K562 (cell line): ENCODE results near the gene ZNF112. TPM values are rescaled to one million over a fixed set of nuclear protein-coding genes. Genes with fewer than 3 reads are reported as not detected.

Source experiments
- ATAC-seq: fragments of 200-7000 bp; cut with Tn5 transposase; 3 replicates; pipeline ENCODE4 v1.9.1; 2020; ENCODE audit warnings: moderate library complexity
- BruUV-seq: library from RNA; stranded (reverse); fragments of 400-500 nt; replicated peaks from 2 replicates; lab custom pipeline; 2021; lab: Mats Ljungman, UMichigan
- CTCF ChIA-PET: fragments of 300-600 bp; formaldehyde crosslinking; extraction: SDS; loops from one replicate; lab custom pipeline; 2021; ENCODE audit warnings: low intra/inter-chr PET ratio; lab: Yijun Ruan, JAX
- POLR2A ChIA-PET: fragments of 300-600, 350-650 bp; sonication (Branson Sonifier 250); formaldehyde crosslinking; extraction: SDS; loops from one replicate; lab custom pipeline; 2021; ENCODE audit warnings: antibody characterized with exemption, inconsistent platforms; lab: Yijun Ruan, JAX
- DNase-seq, 4 experiments: peaks; one replicate each; pipeline versions ENCODE4 v3.0.0 to v3.0.0-alpha.2; 2011 to 2018; ENCODE audit warnings: low spot score in 3 of 4, mixed read lengths in 3 of 4; ENCODE audit errors: extremely low read depth in 1 of 4
- FAIRE-seq: peaks from 2 replicates; lab custom pipeline; 2011; peaks lifted over from hg19 to GRCh38; lab: Jason Lieb, UNC
- H2AFZ ChIP-seq: 2 replicates; pipeline ENCODE4 v1.6.0; 2011; ENCODE audit warnings: low read depth, low read length, control low read depth, inconsistent platforms
- H3K27ac ChIP-seq: fragments of 200-600 bp; 3 replicates; pipeline ENCODE4 v1.8.0; 2011; ENCODE audit warnings: low read depth, mild to moderate bottlenecking, control low read depth, inconsistent platforms, low read length, moderate library complexity, mixed read lengths; ENCODE audit errors: extremely low read depth
- H3K27me3 ChIP-seq, 2 experiments: fragments of 300-600 bp in 1 of 2; 2 replicates in 1 of 2; 3 replicates in 1 of 2; pipeline versions ENCODE4 v1.6.0 to v1.8.0; 2011; ENCODE audit warnings: inconsistent platforms in 2 of 2, low read length in 2 of 2, mild to moderate bottlenecking in 1 of 2, mixed read lengths in 1 of 2, moderate library complexity in 1 of 2; ENCODE audit not compliant: control insufficient read depth in 2 of 2, insufficient read depth in 2 of 2
- H3K36me3 ChIP-seq: fragments of 300-600 bp; 3 replicates; pipeline ENCODE4 v1.8.0; 2011; ENCODE audit warnings: mild to moderate bottlenecking, low read length, inconsistent platforms; ENCODE audit not compliant: control insufficient read depth, insufficient read depth
- H3K4me1 ChIP-seq, 2 experiments: fragments of 200-600 bp in 1 of 2; replicated peaks in 1 of 2; 2 replicates in 1 of 2; 3 replicates in 1 of 2; pipeline versions ENCODE4 v1.5.1 to v1.8.0; 2011; ENCODE audit warnings: inconsistent platforms in 2 of 2, low read length in 2 of 2, mild to moderate bottlenecking in 1 of 2, mixed read lengths in 1 of 2, moderate library complexity in 1 of 2; ENCODE audit not compliant: control insufficient read depth in 2 of 2, insufficient read depth in 2 of 2
- H3K4me2 ChIP-seq: 2 replicates; pipeline ENCODE4 v1.6.1; 2011; ENCODE audit warnings: low read length, control low read depth, inconsistent platforms, mixed read lengths; ENCODE audit not compliant: insufficient read depth
- H3K4me3 ChIP-seq: fragments of 200-600 bp; sonication (generic), shearing (Covaris generic); 2 replicates; pipeline ENCODE4 v1.5.1; 2016; ENCODE audit warnings: control low read depth, inconsistent platforms
- H3K79me2 ChIP-seq: fragments of 200-600 bp; 3 replicates; pipeline ENCODE4 v1.8.0; 2011; ENCODE audit warnings: low read length, inconsistent platforms; ENCODE audit not compliant: control insufficient read depth, insufficient read depth
- H3K9ac ChIP-seq, 2 experiments: 2 replicates each; pipeline versions ENCODE4 v1.6.0 to v1.6.1; 2011; ENCODE audit warnings: low read depth in 2 of 2, low read length in 2 of 2, control low read depth in 1 of 2, inconsistent platforms in 1 of 2, mild to moderate bottlenecking in 1 of 2, mixed read lengths in 1 of 2; ENCODE audit not compliant: insufficient read depth in 1 of 2
- H3K9me1 ChIP-seq: one replicate; pipeline ENCODE4 v1.6.0; 2011; ENCODE audit warnings: inconsistent platforms, mild to moderate bottlenecking, low read length, moderate library complexity; ENCODE audit not compliant: control insufficient read depth, insufficient read depth
- H3K9me3 ChIP-seq: replicated peaks from 2 replicates; pipeline ENCODE4 v1.5.1; 2011; ENCODE audit warnings: low read depth, low read length, inconsistent platforms; ENCODE audit not compliant: control insufficient read depth, insufficient read depth
- H4K20me1 ChIP-seq: replicated peaks from 2 replicates; pipeline ENCODE4 v1.6.1; 2011; ENCODE audit warnings: low read length, inconsistent platforms, mixed read lengths; ENCODE audit not compliant: control insufficient read depth, insufficient read depth
- BCLAF1 ChIP-seq, 2 experiments: fragments of 450-650 bp in 1 of 2; IDR thresholded peaks; 2 replicates each; pipeline ENCODE4 v1.6.1; 2011 to 2017; ENCODE audit warnings: low read depth in 2 of 2, antibody characterized with exemption in 1 of 2, borderline replicate concordance in 1 of 2, low read length in 1 of 2, mild to moderate bottlenecking in 1 of 2, mixed read lengths in 1 of 2; ENCODE audit not compliant: control insufficient read depth in 1 of 2
- BRD4 ChIP-seq: fragments of 200-600 bp; sonication (generic); IDR thresholded peaks from 2 replicates; pipeline ENCODE4 v1.6.1; 2017; ENCODE audit warnings: inconsistent platforms
- CBFA2T3 ChIP-seq: fragments of 450-650 bp; IDR thresholded peaks from 2 replicates; pipeline ENCODE4 v1.6.1; 2017
- CBFB ChIP-seq: sonication (generic); formaldehyde crosslinking; IDR thresholded peaks from 2 replicates; pipeline ENCODE4 v1.4.0; 2020; ENCODE audit warnings: mild to moderate bottlenecking, missing genetic modification reagents
- CREM ChIP-seq: IDR thresholded peaks from 2 replicates; pipeline ENCODE4 v1.6.1; 2014; ENCODE audit warnings: antibody characterized with exemption, low read depth
- CXXC5 ChIP-seq: fragments of 250-450 bp; sonication (Bioruptor Pico); IDR thresholded peaks from 2 replicates; pipeline ENCODE4 v1.8.0; 2022; ENCODE audit warnings: inconsistent platforms, mild to moderate bottlenecking, moderate library complexity
- ETV1 ChIP-seq: fragments of 450-650 bp; conservative IDR thresholded peaks from 2 replicates; pipeline ENCODE4 v1.6.1; 2016; ENCODE audit warnings: missing genetic modification characterization, control low read depth, low read depth, missing compliant biosample characterization
- GABPA ChIP-seq: fragments of 200-800 bp; sonication (Bioruptor generic); conservative IDR thresholded peaks from 2 replicates; pipeline ENCODE4 v1.6.1; 2016; ENCODE audit warnings: low read depth, missing genetic modification characterization, missing compliant biosample characterization
- JUND ChIP-seq, 2 experiments: IDR thresholded peaks; 2 replicates in 1 of 2; 3 replicates in 1 of 2; pipeline ENCODE4 v1.6.1; 2011; ENCODE audit warnings: borderline replicate concordance in 2 of 2, low read depth in 2 of 2, low read length in 2 of 2, improper control_type of control experiment in 1 of 2, missing biosample characterization in 1 of 2, missing genetic modification characterization in 1 of 2, missing genetic modification reagents in 1 of 2
- KDM2B ChIP-seq: fragments of 250-450 bp; sonication (Bioruptor Pico); IDR thresholded peaks from 2 replicates; pipeline ENCODE4 v1.8.0; 2021; ENCODE audit warnings: mild to moderate bottlenecking, moderate library complexity
- LARP7 ChIP-seq: fragments of 450-650 bp; IDR thresholded peaks from 2 replicates; pipeline ENCODE4 v1.6.1; 2016
- RB1 ChIP-seq: fragments of 450-650 bp; IDR thresholded peaks from 2 replicates; pipeline ENCODE4 v1.6.1; 2017; ENCODE audit warnings: low read depth, mild to moderate bottlenecking
- SIN3B ChIP-seq: fragments of 450-650 bp; IDR thresholded peaks from 2 replicates; pipeline ENCODE4 v1.6.1; 2017; ENCODE audit warnings: low read depth, mild to moderate bottlenecking, moderate library complexity
- SNIP1 ChIP-seq: fragments of 450-650 bp; IDR thresholded peaks from 2 replicates; pipeline ENCODE4 v1.7.1; 2017; ENCODE audit warnings: low read depth, mild to moderate bottlenecking
- THRA ChIP-seq: fragments of 450-650 bp; IDR thresholded peaks from 2 replicates; pipeline ENCODE4 v1.6.1; 2017; ENCODE audit warnings: mild to moderate bottlenecking, moderate library complexity
- TOE1 ChIP-seq, 2 experiments: fragments of 450-650 bp in 1 of 2; sonication (generic) in 1 of 2; formaldehyde crosslinking in 1 of 2; IDR thresholded peaks; 2 replicates each; pipeline versions ENCODE4 v1.7.1 to v1.8.0; 2016 to 2022; ENCODE audit warnings: borderline replicate concordance in 2 of 2, mild to moderate bottlenecking in 2 of 2, antibody characterized with exemption in 1 of 2, inconsistent platforms in 1 of 2, low read depth in 1 of 2, missing genetic modification reagents in 1 of 2, moderate library complexity in 1 of 2
- ZNF12 ChIP-seq: sonication (generic); formaldehyde crosslinking; IDR thresholded peaks from 2 replicates; pipeline ENCODE4 v1.4.0; 2020; ENCODE audit warnings: mild to moderate bottlenecking, missing genetic modification reagents
- ZNF311 ChIP-seq: fragments of 250-450 bp; sonication (Bioruptor Pico); IDR thresholded peaks from 2 replicates; pipeline ENCODE4 v1.4.0; 2020; ENCODE audit warnings: mild to moderate bottlenecking, moderate library complexity
- ZNF764 ChIP-seq: fragments of 250-450 bp; sonication (Bioruptor Pico); IDR thresholded peaks from 2 replicates; pipeline ENCODE4 v1.4.0; 2020; ENCODE audit warnings: low read depth, mild to moderate bottlenecking, moderate library complexity
- ZNF77 ChIP-seq: fragments of 250-450 bp; sonication (Bioruptor Pico); IDR thresholded peaks from 2 replicates; pipeline ENCODE4 v1.5.0; 2020
- WGBS: fragments of 100-300 bp; shearing (Covaris generic); methylation state at CpG from one replicate; pipeline ENCODE4 v1.1.6; 2016; ENCODE audit warnings: low coverage, mixed read lengths; ENCODE audit not compliant: insufficient coverage; ENCODE audit errors: missing lambda C conversion rate; 5-methylcytosine and 5-hydroxymethylcytosine counted together
- in situ Hi-C: fragments of 300-500 bp; cut with MboI; formaldehyde crosslinking; loops from 4 replicates; pipeline ENCODE4 v1.15.0; 2018; ENCODE audit warnings: inconsistent platforms, mixed read lengths
- intact Hi-C: fragments of 100-400 bp; cut with micrococcal nuclease; formaldehyde crosslinking; loops from 2 replicates; pipeline ENCODE4 v1.14.2; 2022
- polyA plus RNA-seq, 8 experiments: library from polyadenylated mRNA; depleted of rRNA in 4 of 8; stranded (reverse) in 5 of 8; unstranded in 3 of 8; fragments of >200 nt; fragmentation: Nextera tagmentation in 2 of 8; fragmentation: Illumina TruSeq in 1 of 8; extraction: Ambion mirVana in 2 of 8; extraction: Trizol in 1 of 8; gene quantifications; 2 replicates each; pipeline versions ENCODE4 v1.2.1 to v1.2.3, GENCODE V29; 2011 to 2014; ENCODE audit warnings: inconsistent platforms in 1 of 8, missing spikeins in 1 of 8
- total RNA-seq, 7 experiments: library from RNA; depleted of rRNA in 6 of 7; stranded (reverse); fragments of >200 nt in 6 of 7; fragmentation: Illumina TruSeq in 2 of 7; extraction: Trizol in 2 of 7; gene quantifications; 2 replicates each; pipeline versions ENCODE4 v1.2.1 to v1.2.3, GENCODE V29; 2011 to 2021; ENCODE audit warnings: low replicate concordance in 1 of 7

Gene ZNF112
- total and polyA plus RNA-seq, 9 of the 15 experiments (the other 6 are each of a cell fraction or from before 2014, with no cell fraction given), result 0.21 to 1.3 (median 0.61) TPM

DNA sequence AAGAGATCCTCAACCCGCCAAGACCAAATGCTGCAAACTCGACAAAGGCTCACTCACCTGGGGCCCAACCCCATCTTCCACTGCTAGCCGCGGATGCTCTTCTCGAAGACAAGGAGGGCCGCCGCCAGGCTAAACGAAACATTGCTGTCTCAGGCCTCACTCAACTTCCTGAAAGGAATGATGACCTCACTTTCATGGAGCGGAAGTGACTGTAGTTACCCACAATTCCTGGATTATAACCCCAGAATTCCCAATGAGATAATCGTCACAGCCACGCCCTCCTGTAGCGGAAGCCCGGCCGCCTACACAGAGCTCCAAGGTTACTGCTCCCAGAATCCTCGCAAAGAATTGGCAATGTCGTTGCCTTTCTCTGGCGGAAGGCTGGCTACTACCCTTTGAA lies 10.5 kb upstream of the ZNF112 start:
- Histone ChIP-seq H4K20me1 (no peaks in the 10 kb centered on the region), H3K4me3 (no peak overlapping the region), H3K4me1 (no peaks in the 10 kb centered on the region), H2AFZ (no peak overlapping the region), H3K9me3 (no peaks in the 10 kb centered on the region), H3K27ac (no peak overlapping the region), H3K9me1 (no peaks in the 10 kb centered on the region), H3K4me2 (peak overlapping the region; percentile 25; the same call in 1 of the 2 replicates), H3K79me2 (no peaks in the 10 kb centered on the region), H3K9ac (no peak overlapping the region), H3K27me3 (no peaks in the 10 kb centered on the region), H3K36me3 (no peaks in the 10 kb centered on the region)
- intact Hi-C loops, result no loop called here
- ChIA-PET POLR2A (no interaction called here), CTCF (no interaction called here)
- peak in 3 of 4 experiments; percentile 5 to 16 (median 6) for DNase-seq
- WGBS, result 10% methylated on average over 13 of the region's 17 CpGs
- no TSS peak for BruUV-seq
- ATAC-seq, result no peak
- FAIRE-seq, result no peak
- in situ Hi-C loops, result no loop called here
- TF ChIP-seq ETV1 (tag) (peak; percentile 36; the same call in 1 of the 2 replicates), CBFA2T3 (no peak), TOE1 (IDR thresholded peaks at IDR 0.05; ENCODE audit: borderline replicate concordance) (no peak), TOE1 (CRISPR knock-in tag; IDR thresholded peaks at IDR 0.05; ENCODE audit: borderline replicate concordance, low read depth) (no peak), ZNF12 (CRISPR knock-in tag) (no peak), LARP7 (no peak), CBFB (CRISPR knock-in tag) (no peak), RB1 (no peak), CXXC5 (CRISPR knock-in tag) (0 out of 2 replicates have a peak, but pooled peaks have one; percentile 22), KDM2B (CRISPR knock-in tag) (no peak), THRA (no peak), ZNF764 (CRISPR knock-in tag) (no peak), CREM (0 out of 2 replicates have a peak, but pooled peaks have one; percentile 21), SNIP1 (no peak), JUND (IDR thresholded peaks at IDR 0.05; ENCODE audit: borderline replicate concordance, low read depth, low read length) (no peak), JUND (tag; IDR thresholded peaks at IDR 0.05; ENCODE audit: borderline replicate concordance, low read depth, low read length) (peak; percentile 60; the same call in 2 of the 3 replicates), BCLAF1 (IDR thresholded peaks at IDR 0.05; ENCODE audit: borderline replicate concordance in 1 of 2, control insufficient read depth in 1 of 2, low read depth in 2 of 2, low read length in 1 of 2) (no peak), SIN3B (no peak), ZNF77 (CRISPR knock-in tag) (no peak), BRD4 (no peak), ZNF311 (CRISPR knock-in tag) (no peak), GABPA (tag) (peak; percentile 70)
